ENCODE results near the gene HMGXB3. TPM values are rescaled to one million over a fixed set of nuclear protein-coding genes. Genes with fewer than 3 reads are reported as not detected.

HMGXB3 gene
- total RNA-seq, 2 donors from 2014 or later = 49.2 to 50.1 TPM

GRCh38 chr5:150063638-150064037 lies 63.1 kb downstream of the HMGXB3 start:
- DNase-seq (ENCODE audit: low spot score) (no peak), ATAC-seq (ENCODE audit: insufficient number of reproducible peaks, low FRiP score, low read depth) (no peak)
- H3K4me1 ChIP-seq (ENCODE audit: control insufficient read depth in 1 of 2, low read depth in 2 of 2) = peaks cover 4 to 8% of the 10 kb centered on the region in 2 donors
- TF ChIP-seq, protein P1, sequence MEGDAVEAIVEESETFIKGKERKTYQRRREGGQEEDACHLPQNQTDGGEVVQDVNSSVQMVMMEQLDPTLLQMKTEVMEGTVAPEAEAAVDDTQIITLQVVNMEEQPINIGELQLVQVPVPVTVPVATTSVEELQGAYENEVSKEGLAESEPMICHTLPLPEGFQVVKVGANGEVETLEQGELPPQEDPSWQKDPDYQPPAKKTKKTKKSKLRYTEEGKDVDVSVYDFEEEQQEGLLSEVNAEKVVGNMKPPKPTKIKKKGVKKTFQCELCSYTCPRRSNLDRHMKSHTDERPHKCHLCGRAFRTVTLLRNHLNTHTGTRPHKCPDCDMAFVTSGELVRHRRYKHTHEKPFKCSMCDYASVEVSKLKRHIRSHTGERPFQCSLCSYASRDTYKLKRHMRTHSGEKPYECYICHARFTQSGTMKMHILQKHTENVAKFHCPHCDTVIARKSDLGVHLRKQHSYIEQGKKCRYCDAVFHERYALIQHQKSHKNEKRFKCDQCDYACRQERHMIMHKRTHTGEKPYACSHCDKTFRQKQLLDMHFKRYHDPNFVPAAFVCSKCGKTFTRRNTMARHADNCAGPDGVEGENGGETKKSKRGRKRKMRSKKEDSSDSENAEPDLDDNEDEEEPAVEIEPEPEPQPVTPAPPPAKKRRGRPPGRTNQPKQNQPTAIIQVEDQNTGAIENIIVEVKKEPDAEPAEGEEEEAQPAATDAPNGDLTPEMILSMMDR (IDR thresholded peaks at IDR 0.05) = no peak
- no peak overlapping the region for H3K27ac ChIP-seq
- H3K27me3 ChIP-seq (replicated peaks; ENCODE audit: insufficient read depth) = no peaks in the 10 kb centered on the region
- H3K9me3 ChIP-seq = no peaks in the 10 kb centered on the region
- H3K4me3 ChIP-seq = no peak overlapping the region
- no peaks in the 10 kb centered on the region for H3K36me3 ChIP-seq

GRCh38 chr5:150064681-150065220 lies 64.2 kb downstream of the HMGXB3 start:
- peaks cover 4 to 8% of the 10 kb centered on the region in 2 donors for H3K4me1 ChIP-seq (ENCODE audit: control insufficient read depth in 1 of 2, low read depth in 2 of 2)
- H3K4me3 ChIP-seq = no peak overlapping the region
- no peaks in the 10 kb centered on the region for H3K27me3 ChIP-seq (replicated peaks; ENCODE audit: insufficient read depth)
- H3K9me3 ChIP-seq = no peaks in the 10 kb centered on the region
- DNase-seq (ENCODE audit: low spot score) (no peak), ATAC-seq (ENCODE audit: insufficient number of reproducible peaks, low FRiP score, low read depth) (no peak)
- H3K27ac ChIP-seq = peak overlapping the region in 1 of 2 donors; percentile 58
- TF ChIP-seq, protein P1 (IDR thresholded peaks at IDR 0.05) = no peak
- no peaks in the 10 kb centered on the region for H3K36me3 ChIP-seq

- no peak for DNase-seq (ENCODE audit: low spot score)
- TF ChIP-seq, protein P1 (IDR thresholded peaks at IDR 0.05) = no peak
- Histone ChIP-seq H3K27me3 (replicated peaks; ENCODE audit: insufficient read depth) (no peaks in the 10 kb centered on the region), H3K9me3 (no peaks in the 10 kb centered on the region), H3K36me3 (no peaks in the 10 kb centered on the region), H3K27ac (peak overlapping the region in 1 of 2 donors; percentile 58), H3K4me1 (ENCODE audit: control insufficient read depth in 1 of 2, low read depth in 2 of 2) (peaks cover 4 to 8% of the 10 kb centered on the region in 2 donors), H3K4me3 (no peak overlapping the region)
- no peak for ATAC-seq (ENCODE audit: insufficient number of reproducible peaks, low FRiP score, low read depth)
These were observed 64.8 kb downstream of the HMGXB3 start for GRCh38 chr5:150065346-150065745.

GRCh38 chr5:150065886-150066285 lies 65.3 kb downstream of the HMGXB3 start:
- TF ChIP-seq, protein P1 (IDR thresholded peaks at IDR 0.05) = no peak
- DNase-seq (ENCODE audit: low spot score) = no peak
- peak; percentile 44 for ATAC-seq (ENCODE audit: insufficient number of reproducible peaks, low FRiP score, low read depth)

DNA sequence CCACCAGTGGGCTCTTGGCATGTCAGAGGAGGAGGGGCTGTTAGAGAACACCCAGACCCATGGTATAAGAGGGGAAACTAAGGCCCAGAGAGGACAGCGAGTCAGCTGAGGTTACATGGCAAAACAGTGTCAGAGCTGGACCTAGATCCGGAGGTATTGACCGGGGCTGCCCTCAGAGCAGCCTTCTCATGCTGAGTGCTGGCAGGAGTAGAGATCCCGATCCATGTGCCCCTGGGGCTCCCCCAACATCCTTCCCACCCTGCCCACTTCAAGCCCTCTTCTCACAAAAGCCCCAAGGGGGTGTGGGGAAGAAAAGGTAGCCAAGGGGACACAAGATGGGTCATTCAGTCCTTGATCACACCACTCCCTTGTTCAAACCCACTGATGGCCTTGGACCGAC lies 65.9 kb downstream of the HMGXB3 start:
- peaks cover 4 to 8% of the 10 kb centered on the region in 2 donors for H3K4me1 ChIP-seq (ENCODE audit: control insufficient read depth in 1 of 2, low read depth in 2 of 2)
- no peak overlapping the region for H3K4me3 ChIP-seq
- no peak for ATAC-seq (ENCODE audit: insufficient number of reproducible peaks, low FRiP score, low read depth)
- DNase-seq (ENCODE audit: low spot score) = no peak
- H3K9me3 ChIP-seq = no peaks in the 10 kb centered on the region
- no peaks in the 10 kb centered on the region for H3K36me3 ChIP-seq
- no peak overlapping the region for H3K27ac ChIP-seq
- H3K27me3 ChIP-seq (replicated peaks; ENCODE audit: insufficient read depth) = no peaks in the 10 kb centered on the region
- TF ChIP-seq, protein P1 (IDR thresholded peaks at IDR 0.05) = no peak

More at GRCh38 chr5:150065886-150066285, 65.3 kb downstream of the HMGXB3 start:
- Histone ChIP-seq H3K27me3 (replicated peaks; ENCODE audit: insufficient read depth) (no peaks in the 10 kb centered on the region), H3K27ac (peak overlapping the region in 1 of 2 donors; percentile 58), H3K4me3 (no peak overlapping the region), H3K4me1 (ENCODE audit: control insufficient read depth in 1 of 2, low read depth in 2 of 2) (peaks cover 4 to 8% of the 10 kb centered on the region in 2 donors), H3K36me3 (no peaks in the 10 kb centered on the region), H3K9me3 (no peaks in the 10 kb centered on the region)
